ENCODE data around the gene STIM2.

The STIM2 gene

DNA sequence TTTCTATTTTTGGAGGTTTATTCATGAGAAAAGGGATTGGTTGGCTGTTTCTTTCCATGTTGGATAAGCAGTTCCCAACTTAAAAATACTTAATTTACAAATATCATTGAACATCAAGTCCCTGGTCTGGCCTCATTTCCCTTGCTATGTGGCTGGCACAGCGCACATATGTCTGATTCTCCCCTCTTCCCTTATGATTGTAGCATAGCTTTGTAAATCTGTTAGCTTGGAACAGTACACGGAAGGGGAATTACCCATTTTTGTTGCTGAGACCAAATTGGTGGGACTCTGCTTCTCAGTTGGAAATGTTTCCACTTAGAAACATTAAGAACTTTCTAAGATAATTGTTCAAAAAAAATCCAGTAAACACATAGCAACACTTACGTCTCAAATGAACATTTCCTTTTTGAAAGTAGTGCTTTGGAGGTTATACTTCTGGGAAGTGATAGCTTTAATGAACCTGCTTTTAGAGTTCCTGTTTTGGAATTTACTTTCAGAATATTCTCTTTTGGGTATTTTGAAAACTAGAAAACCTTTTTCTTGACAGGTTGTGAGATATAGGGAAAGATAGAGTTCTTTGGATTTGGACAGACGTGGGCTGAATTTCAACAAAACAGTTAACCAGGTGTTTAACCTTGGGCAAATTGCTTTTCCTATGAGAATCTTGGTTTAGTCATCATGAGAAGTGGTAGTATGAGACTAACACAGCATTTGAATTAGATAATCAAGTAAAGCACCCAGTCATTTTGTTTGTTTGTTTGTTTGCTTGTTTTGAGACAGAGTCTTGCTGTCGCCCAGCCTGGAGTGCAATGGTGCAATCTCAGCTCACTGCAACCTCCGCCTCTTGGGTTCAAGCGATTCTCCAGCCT, 47.3 kb downstream of the STIM2 start:
- no peak for DNase-seq (ENCODE audit: low read depth)

DNA sequence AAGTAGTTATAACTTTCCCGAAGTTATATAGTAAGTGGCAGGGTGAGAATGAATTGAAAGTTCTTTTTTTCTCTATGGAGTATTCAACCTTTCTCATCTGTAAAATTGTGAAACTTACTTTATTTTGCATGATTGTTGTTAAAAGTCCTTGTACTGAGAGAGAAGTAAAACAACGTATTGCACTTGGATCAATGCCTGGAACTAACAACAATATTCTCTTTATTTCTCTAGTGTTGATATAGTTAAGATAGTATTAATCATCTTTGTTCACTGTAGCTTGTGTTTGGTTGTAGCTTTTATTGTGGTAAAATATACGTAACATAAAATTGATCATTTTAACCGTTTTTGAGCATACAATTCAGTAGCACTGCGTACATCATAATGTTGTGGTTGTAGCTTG, 48.7 kb downstream of the STIM2 start:
- DNase-seq (ENCODE audit: low read depth), result no peak

DNA sequence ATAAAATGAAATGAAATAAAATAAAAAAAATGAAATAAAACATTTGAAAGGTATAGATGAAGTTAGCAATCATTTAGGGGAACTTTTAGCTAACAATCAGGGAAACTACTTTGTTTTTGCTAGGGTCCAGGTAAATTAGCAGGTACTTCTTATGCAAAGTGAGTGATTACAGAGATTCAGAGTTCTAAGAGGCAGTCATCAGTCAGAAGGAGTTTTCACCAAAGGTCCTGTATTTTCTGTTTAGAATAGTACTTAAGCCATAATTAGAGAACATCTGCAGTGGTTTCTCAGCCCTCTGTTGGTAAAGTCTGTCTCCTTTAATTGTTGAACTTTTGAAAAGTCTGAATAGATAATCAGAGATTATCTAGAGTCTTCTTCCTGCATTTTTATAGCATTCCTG, 50.6 kb downstream of the STIM2 start:
- no peak for DNase-seq (ENCODE audit: low read depth)

DNA sequence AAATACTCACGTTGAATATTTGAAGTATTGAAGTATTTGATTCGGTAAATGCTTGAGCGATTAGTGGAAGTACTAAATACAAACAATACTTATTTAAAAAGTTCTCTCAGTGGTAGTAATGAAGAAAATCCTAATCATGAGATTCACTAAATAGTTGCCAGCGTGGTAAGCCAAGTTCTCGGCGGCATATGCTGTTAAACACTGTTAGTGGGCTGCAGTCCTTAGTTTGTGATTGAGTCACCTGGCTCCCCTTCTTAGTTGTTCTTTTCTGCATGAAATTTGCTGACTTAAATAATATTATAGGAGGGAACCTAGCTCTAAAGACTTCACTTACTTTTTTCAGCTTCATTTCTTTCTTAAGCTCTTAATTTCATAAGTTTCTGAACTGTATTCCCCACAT, 51.4 kb downstream of the STIM2 start:
- DNase-seq (ENCODE audit: low read depth), result no peak

DNA sequence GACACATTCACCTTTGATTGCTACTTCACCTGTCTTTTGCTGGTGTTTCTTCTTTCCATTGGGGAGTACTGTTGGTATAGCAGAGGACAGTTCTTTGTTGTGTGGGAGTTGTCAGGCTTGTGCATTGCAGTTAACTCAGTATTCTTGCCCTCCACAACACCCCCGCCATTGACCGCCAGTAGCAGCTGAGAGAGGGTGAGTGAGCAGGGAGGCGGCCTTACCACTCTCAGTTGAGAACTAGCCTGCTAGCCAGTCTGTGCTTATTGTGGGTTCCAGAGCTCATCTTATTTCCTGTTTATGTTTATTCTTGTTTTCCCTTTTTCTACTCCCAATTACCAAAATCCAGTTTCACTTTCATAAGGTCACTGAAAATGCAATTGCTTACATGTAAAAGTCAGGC, 52.2 kb downstream of the STIM2 start:
- no peak for DNase-seq (ENCODE audit: low read depth)

DNA sequence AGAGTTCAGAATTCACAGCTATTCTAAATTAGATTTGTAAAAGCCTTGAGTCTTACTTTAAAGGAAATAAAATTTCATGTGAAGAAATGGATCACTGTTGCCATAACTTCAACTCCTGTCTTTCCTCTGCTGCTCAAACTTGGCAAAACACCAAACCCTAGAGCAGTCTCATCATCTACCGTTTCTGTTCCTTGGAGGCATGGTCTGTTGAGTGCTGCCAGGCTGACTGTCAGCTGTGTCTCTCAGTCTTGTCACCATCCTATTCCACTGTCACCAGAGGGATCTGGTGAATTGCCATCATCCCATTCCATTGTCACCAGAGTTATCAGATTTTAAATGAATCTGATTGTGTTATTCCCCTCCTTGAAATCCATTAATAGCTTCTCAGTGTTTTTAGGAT, 55.6 kb downstream of the STIM2 start:
- peak; percentile 15 for DNase-seq (ENCODE audit: low read depth)

DNA sequence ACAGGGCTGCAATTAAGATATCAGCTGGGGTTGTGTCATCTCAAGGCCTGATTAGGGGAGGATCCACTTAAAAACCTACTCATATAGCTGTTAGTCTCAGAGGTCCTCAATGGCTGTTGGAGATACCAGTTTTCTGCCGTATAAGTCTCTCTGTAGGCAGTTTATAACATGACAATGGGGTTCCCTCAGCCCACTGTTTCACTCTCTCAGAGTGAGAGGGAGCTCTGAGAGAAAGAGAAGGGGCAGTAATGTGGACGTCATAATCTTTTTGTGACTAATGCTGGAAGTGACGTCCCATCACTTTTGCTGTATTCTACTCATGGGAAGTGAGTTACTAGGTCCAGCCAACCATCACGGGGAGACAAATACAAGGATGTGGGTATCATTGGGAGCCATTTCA, 70.3 kb downstream of the STIM2 start:
- DNase-seq (ENCODE audit: low read depth), result no peak

DNA sequence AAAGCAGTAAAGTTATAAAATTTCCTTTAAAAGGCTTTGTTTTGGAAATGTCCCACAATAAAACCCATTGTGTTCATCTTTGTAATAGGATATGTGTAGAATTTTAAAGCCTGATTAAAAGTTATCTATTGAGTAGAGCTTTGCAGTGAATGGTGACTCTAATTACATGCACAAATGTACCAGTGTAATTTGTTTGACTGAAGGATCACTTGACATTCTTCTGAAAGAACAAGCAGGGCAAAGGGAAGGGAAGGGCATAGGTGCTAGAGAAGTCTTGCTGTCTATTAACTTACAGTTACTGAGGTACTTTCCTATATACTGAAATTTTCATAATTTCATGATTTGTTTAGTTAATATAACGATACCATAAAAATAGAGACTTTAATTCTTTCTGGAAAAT, 70.8 kb downstream of the STIM2 start:
- DNase-seq (ENCODE audit: low read depth), result no peak

DNA sequence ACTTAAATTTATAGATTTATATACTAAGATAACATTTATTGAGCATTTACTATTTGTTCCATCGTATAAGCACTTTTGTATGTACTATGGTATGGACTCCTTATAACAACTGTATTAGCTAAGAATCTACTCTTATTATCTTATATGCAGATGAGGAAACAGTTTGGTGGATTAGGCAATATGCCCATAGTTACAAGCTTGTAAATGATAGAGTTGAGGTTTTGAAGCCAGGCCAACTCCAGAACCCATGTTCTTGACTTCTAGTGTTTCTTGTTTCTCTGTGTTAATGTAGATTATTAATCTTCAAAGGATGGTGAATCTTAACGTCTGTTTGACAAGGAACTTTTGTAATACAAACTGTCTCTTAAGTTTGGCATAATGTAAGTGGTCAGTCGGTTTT, 71.3 kb downstream of the STIM2 start:
- DNase-seq (ENCODE audit: low read depth), result no peak

DNA sequence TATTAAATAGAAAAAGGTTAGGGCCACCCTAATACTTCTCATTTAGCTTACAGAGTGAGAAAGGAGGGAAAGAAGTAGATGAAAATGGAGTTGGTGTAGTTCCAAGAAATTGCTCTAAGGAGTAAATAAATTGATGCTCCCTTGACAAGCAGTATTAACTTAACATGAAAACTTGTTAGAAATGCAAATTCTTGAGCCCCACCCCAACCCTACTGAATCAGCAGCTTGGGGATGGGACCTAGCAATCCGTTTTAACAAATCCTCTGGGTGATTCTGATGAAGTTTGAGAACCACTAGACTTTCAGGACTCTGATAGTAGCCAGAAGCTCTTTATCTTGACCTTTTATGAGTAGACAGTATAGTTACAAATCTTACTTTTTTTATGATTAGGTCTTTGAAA, 74.8 kb downstream of the STIM2 start:
- no peak for DNase-seq (ENCODE audit: low read depth)

DNA sequence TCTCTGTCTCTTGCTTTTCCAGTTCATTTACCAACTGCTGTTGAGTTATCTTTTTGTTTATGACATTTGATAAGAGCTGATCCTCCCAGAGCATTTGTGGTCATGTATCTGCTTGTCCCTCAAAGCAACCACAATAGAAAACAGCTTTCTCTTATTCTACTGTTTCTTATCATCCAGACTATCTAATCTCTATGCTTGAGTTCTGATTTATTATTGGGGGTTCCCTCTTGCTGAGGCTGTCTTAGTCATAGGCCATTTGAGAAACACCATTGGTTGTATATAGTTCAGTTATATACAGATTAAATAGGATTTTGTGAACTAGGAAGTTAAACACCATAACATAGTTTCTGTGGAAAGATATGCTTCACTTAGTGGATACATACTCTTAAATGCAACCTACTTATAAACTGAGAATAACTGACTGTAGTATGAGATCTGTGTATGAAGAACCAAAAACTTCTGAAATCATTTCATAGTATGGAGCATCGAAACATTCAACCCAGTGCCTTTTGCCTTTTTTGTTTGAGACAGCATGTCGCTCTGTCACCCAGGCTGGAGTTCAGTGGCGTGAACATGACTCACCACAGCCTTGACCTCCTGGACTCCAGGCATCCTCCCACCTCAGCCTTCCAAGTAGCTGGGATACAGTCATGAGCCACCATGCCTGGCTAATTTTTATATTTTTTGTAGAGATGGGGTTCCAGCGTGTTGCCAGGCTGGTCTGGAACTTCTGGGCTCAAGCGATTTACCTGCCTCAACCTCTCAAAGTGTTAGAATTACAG, 75.8 kb downstream of the STIM2 start:
- DNase-seq (ENCODE audit: low read depth), result no peak

DNA sequence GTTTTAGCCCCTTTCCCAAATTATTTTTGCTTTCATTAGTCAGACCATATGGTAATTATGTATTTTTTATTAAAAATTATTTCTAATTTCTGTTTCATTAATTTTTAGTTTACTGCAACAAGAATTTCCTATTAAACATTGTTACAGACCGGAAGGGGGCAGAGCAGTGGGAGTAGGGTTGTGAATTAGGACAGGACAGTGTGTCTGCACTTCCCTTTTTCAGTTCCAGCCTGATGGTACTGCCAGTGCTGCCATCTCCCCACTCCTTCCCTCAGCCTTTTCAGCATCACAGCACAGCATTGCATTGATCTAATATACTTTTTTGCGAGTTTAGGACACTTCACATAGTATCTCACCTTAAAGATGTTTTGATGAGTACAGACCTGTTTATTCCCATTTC, 76.5 kb downstream of the STIM2 start:
- no peak for DNase-seq (ENCODE audit: low read depth)

DNA sequence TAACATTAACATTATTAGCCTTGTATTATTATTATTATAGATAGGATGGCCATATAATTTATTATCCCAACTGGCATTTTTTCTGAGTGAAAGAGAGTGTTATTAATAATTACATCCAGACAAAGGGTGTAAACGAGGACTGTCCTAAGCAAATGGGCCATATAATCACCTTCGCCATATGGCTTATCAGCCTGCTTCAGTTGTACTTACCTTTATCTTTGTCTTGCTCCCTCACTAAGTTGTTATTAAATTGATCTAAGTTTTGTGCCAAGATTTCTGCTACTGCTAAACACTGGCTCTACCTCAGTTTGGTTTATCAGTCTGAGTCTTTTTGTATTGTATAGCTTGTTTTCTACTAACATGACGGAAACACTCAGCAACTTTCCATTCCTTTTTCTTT, 76.9 kb downstream of the STIM2 start:
- no peak for DNase-seq (ENCODE audit: low read depth)

DNA sequence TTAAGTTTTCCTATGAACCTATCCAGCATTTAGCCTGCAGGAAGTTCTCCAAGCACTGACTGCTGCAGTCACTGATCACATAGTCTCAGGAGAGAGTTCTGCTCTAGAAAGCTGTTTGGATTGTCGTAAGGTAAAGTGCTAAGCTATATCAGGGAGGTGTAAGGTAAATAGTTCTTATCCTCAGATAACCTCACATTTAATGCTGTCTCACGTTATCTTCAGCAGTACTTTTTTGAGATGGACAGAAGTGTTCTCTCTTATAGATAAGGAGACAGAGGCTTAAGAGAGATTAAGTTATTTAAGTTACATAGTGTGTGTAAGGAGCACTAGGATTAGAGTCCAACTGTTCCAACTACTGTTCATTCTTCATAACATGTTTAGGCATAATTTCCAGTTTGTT, 77.9 kb downstream of the STIM2 start:
- DNase-seq (ENCODE audit: low read depth), result no peak

DNA sequence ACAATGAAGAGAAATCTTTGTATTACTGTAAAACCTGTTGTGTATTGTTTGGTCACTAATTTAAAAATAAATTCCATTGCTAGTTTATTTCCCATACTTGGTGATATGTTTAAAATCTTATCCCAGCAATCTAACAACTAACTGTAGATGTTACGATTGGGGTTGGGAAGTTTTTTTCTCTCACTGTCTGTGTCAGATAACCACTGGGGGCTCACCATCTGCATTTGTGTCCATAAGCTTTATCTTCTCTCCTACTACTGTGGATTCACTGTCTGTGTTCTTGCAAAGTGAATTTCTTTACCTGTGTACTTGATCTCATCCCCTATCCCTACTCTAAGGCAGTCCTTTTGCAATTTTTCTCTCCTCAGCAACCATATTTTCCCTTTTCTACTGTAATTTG, 81.3 kb downstream of the STIM2 start:
- no peak for DNase-seq (ENCODE audit: low read depth)

DNA sequence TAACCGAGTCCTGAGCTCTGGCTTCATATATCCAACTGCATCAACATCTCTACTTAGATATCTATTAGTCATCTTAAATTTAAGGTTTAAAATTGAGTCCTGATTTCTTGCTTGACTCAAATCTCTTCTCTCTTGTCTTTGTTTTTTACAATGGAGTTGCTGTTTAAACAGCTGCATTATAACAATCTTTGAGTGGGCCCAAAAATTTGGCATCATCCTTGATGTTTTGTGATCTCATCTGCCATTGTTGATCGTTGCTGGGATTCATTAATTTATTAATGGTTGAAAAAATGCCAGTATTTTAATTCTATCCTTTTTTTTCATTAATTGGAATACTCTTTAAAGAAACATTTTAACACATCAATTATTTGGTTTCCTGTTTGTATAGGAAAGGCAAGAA, 82.2 kb downstream of the STIM2 start:
- DNase-seq (ENCODE audit: low read depth), result no peak

DNA sequence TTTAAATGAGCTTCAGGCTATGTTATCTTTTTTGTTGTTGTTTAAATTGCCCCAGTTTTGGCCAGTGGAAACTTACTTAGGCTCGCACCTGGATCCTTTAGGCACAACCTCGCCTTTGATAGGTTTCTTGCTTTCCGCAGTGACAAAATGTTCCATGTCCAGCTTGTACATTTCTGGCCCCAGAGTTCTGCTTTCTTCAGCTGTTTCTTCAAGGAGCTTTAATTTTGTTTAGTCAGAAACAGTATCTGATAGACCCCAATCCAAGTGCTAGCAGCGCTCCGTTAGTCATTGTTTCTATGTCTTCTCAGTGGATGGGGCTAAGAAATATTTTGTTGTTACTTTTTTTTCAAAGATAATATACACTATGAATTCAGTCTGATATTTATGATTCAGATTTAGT, 82.8 kb downstream of the STIM2 start:
- no peak for DNase-seq (ENCODE audit: low read depth)

DNA sequence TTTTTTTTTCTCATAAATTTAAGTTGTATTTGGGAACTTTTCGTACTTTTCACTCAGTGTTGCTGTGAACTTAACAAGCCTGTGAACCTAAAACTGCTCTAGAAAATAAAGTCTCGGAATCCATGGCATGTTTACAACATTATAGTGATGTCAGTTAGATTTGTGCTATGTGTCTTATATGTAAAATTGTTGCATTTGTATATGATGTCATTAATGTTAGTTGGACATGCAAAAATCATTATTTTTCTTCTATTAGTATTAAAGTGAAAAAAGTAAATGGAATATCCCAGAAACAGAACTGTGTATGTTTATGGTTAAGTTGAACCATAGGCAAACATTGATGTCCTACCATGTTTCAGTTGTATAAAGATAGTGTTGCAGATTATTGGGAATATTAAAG, 85.2 kb downstream of the STIM2 start:
- no peak for DNase-seq (ENCODE audit: low read depth)

DNA sequence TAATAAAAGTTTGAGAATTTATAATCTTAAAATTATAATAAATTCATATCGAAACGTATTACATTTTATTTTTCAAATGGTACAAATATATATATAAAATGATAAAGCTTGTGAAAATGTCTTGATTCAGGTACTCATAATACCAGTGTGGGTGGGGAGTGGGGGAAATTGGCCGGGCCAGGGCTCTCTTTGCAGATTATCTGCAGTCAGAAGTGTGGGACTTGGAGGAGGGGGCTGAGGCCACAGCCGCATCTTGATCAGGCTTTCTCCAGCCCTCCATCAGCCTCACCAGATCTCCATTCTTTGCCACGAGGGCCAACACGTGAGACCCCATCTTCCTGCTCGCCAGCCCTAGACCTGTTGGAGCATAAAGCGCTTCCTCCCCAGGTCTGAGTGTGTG, 86.7 kb downstream of the STIM2 start:
- no peak for DNase-seq (ENCODE audit: low read depth)

DNA sequence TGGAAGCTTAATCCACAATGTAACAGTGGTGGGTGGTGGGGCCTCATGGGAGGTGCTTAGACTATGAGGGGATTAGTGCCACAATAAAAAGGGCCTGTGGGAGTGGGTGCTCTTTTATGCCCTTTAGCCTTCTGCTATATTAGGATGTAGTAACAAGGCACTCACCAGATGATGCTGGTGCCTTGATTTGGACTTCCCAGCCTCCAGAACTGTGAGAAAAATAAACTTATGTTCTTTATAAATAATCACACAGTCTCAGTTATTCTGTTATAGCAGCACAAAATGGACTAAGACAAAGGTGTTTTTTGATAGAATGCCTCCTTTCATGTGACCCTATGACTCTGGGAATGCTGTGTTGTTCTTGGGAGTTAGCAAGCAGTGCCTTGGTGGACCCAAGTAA, 89.8 kb downstream of the STIM2 start:
- DNase-seq (ENCODE audit: low read depth), result no peak

DNA sequence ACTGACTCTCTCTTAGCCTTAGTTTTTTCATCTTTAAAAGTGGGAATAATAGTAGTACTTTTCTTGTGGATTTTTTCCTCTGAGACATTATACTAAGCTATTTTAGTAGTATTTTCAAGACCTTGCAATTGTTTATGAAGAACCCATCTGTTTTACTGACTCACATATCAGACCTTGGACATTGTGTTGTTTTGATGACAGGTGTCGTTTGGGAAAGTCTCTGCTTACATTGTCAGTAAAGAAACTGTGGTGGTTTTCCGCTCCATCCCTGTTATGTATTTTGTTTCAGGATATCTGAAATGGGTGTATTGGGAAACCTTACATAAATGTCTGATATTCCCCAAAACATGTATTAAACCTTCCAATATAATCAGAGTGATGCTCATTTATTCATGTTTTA, 92.2 kb downstream of the STIM2 start:
- no peak for DNase-seq (ENCODE audit: low read depth)

DNA sequence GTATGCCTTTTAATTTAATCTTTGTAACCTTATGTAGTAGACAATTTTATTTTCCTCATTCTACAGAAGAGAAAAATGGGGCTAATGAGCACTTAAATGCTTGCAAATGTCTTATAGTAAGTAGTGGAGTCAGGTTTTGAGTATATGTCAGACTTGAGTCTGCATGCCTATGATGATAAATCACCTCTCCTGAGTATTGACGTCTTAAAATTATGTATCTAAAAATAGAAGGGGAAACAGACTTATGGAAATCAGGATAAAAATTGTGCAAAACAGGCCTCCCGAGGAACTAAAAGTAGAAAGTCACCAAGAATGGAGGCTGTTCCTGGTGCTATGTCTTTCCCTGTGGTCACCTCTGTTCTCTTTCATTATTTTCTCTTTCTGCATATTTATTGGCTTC, 92.7 kb downstream of the STIM2 start:
- DNase-seq (ENCODE audit: low read depth), result no peak

DNA sequence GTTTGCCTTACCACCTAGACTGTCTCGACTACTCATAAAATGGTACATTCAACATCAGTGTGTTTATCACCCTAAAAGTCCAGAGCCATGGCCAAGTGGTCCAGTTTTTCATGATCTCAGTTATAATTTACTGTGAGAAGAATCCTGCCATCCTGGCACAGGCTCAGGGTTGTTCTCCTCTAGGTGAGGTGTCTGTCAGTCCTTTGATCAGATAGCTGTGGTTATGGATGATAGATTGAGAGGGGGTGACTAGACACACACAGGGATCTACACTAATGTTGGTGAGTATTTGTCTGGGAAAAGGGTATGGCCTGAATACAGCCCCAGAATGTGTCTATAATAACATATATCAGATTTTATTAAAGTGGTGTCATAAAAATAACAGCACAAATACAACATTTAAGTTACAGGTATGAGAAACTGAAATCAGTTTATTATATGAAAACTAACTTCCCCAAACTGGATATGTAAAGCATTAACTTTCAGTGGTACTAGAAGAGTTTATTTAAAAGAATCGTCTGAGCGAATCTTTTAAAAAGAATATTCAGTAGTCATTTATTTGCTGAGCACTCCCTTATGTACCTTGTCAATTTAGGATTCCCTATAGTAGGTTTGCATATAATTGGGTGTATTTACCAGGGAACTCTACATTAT, 93.3 kb downstream of the STIM2 start:
- DNase-seq (ENCODE audit: low read depth), result no peak

Measured in stromal cell of bone marrow (primary cell).